GM12801 (cell line): ENCODE results near the gene FBXO47.

Source experiments
- CTCF ChIP-seq: IDR thresholded peaks from one replicate; pipeline ENCODE4 v1.5.1; 2011; ENCODE audit warnings: control low read depth; ENCODE audit not compliant: insufficient read length; ENCODE audit errors: extremely low read depth

FBXO47 gene

GRCh38 chr17:38893607-38894006 lies 73.6 kb downstream of the FBXO47 start:
- no peak for TF ChIP-seq CTCF

DNA sequence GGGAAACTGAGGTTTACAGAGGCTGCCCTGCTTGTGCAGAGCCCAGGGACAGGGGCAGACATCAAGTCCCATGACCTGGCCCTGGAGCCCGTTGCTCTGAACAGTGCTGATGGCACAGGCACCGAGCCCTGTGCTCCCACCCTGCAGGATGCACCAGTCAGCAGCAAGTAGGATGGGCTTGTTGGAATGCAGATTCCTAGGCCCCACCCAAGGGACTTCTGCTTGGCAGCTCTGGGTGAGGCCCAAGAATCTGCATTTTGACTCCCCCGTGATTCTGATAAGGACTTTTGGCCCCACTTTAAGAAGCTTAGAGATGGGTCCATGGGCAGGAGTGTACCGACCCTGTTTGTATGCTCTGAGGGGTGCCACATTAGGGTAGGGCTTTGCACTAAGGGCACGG lies 74.1 kb downstream of the FBXO47 start:
- no peak for TF ChIP-seq CTCF

GRCh38 chr17:38892620-38893019 lies 74.6 kb downstream of the FBXO47 start:
- TF ChIP-seq CTCF: no peak

- no peak for TF ChIP-seq CTCF
Measured at GRCh38 chr17:38892083-38892482, 75.1 kb downstream of the FBXO47 start.

DNA sequence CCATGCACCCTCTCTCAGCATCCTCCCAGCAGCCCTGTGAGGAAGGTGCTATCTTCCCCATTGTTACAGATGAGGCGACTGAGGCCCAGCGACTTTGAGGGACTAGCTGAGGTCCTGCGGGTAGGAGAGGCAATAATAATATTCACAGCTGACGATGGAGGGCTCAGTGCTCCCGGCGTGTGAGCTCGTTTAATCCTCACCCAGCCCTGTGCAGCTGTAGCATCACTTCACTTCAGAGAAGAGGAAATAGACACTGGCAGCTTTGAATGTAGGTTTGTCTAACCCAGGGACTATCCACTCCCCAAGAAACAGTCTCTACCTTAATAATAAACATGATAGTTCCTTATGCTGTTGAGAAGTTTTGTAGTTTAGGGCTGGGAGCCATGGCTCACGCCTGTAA lies 75.8 kb downstream of the FBXO47 start:
- no peak for TF ChIP-seq CTCF

- no peak for TF ChIP-seq CTCF
Measured at GRCh38 chr17:38890410-38890746, 76.8 kb downstream of the FBXO47 start.

GRCh38 chr17:38889745-38890409 lies 77.3 kb downstream of the FBXO47 start:
- no peak for TF ChIP-seq CTCF

GRCh38 chr17:38888842-38889241 lies 78.4 kb downstream of the FBXO47 start:
- TF ChIP-seq CTCF: no peak
